ENCODE data around the gene RNF135. TPM values are rescaled to one million over a fixed set of nuclear protein-coding genes. Genes with fewer than 3 reads are reported as not detected.
"Not testable (repeated sequence)": the region's sequence is repeated elsewhere in the genome, so short reads cannot be mapped to it uniquely, and the experiment has no call there.

Gene RNF135
- total RNA-seq, 1 donor from 2014 or later: 11.1 TPM

- no peaks in the 10 kb centered on the region for H3K36me3 ChIP-seq (ENCODE audit: control insufficient read depth, insufficient read depth, low read length)
- no peaks in the 10 kb centered on the region for H3K27me3 ChIP-seq (ENCODE audit: control insufficient read depth, insufficient read depth, low read length)
- H3K4me3 ChIP-seq (ENCODE audit: low read depth, low read length): no peak overlapping the region
- no peak for TF ChIP-seq CTCF (IDR thresholded peaks at IDR 0.05; ENCODE audit: insufficient read depth, low read length, poor library complexity, severe bottlenecking)
- no peak for DNase-seq (ENCODE audit: low read depth)
These were observed 44.8 kb downstream of the RNF135 start for GRCh38 chr17:31015639-31016038.

- Histone ChIP-seq H3K36me3 (ENCODE audit: control insufficient read depth, insufficient read depth, low read length) (no peaks in the 10 kb centered on the region), H3K4me3 (ENCODE audit: low read depth, low read length) (no peak overlapping the region), H3K27me3 (ENCODE audit: control insufficient read depth, insufficient read depth, low read length) (no peaks in the 10 kb centered on the region)
- DNase-seq (ENCODE audit: low read depth): no peak
- TF ChIP-seq CTCF (IDR thresholded peaks at IDR 0.05; ENCODE audit: insufficient read depth, low read length, poor library complexity, severe bottlenecking): no peak
These were observed 48.2 kb downstream of the RNF135 start for GRCh38 chr17:31019004-31019403.

GRCh38 chr17:31023171-31023570 lies 52.3 kb downstream of the RNF135 start:
- not testable (repeated sequence) for H3K36me3 ChIP-seq (ENCODE audit: control insufficient read depth, insufficient read depth, low read length); DNase-seq (ENCODE audit: low read depth); H3K27me3 ChIP-seq (ENCODE audit: control insufficient read depth, insufficient read depth, low read length); H3K4me3 ChIP-seq (ENCODE audit: low read depth, low read length)

- Histone ChIP-seq H3K36me3 (ENCODE audit: control insufficient read depth, insufficient read depth, low read length) (no peaks in the 10 kb centered on the region), H3K4me3 (ENCODE audit: low read depth, low read length) (no peak overlapping the region), H3K27me3 (ENCODE audit: control insufficient read depth, insufficient read depth, low read length) (no peaks in the 10 kb centered on the region)
- TF ChIP-seq CTCF (IDR thresholded peaks at IDR 0.05; ENCODE audit: insufficient read depth, low read length, poor library complexity, severe bottlenecking): no peak
- DNase-seq (ENCODE audit: low read depth): no peak
These were observed 61.0 kb downstream of the RNF135 start for GRCh38 chr17:31031841-31032240.

GRCh38 chr17:31035611-31036010 lies 64.8 kb downstream of the RNF135 start:
- H3K4me3 ChIP-seq (ENCODE audit: low read depth, low read length); H3K36me3 ChIP-seq (ENCODE audit: control insufficient read depth, insufficient read depth, low read length); H3K27me3 ChIP-seq (ENCODE audit: control insufficient read depth, insufficient read depth, low read length); DNase-seq (ENCODE audit: low read depth): not testable (repeated sequence)

- DNase-seq (ENCODE audit: low read depth); H3K4me3 ChIP-seq (ENCODE audit: low read depth, low read length); H3K27me3 ChIP-seq (ENCODE audit: control insufficient read depth, insufficient read depth, low read length); H3K36me3 ChIP-seq (ENCODE audit: control insufficient read depth, insufficient read depth, low read length): not testable (repeated sequence)
These were observed 70.0 kb downstream of the RNF135 start for GRCh38 chr17:31040837-31041236.

GRCh38 chr17:31042378-31042777 lies 71.5 kb downstream of the RNF135 start:
- not testable (repeated sequence) for DNase-seq (ENCODE audit: low read depth); H3K4me3 ChIP-seq (ENCODE audit: low read depth, low read length); H3K27me3 ChIP-seq (ENCODE audit: control insufficient read depth, insufficient read depth, low read length); H3K36me3 ChIP-seq (ENCODE audit: control insufficient read depth, insufficient read depth, low read length)

- DNase-seq (ENCODE audit: low read depth); H3K4me3 ChIP-seq (ENCODE audit: low read depth, low read length); H3K36me3 ChIP-seq (ENCODE audit: control insufficient read depth, insufficient read depth, low read length); H3K27me3 ChIP-seq (ENCODE audit: control insufficient read depth, insufficient read depth, low read length): not testable (repeated sequence)
These were observed 76.1 kb downstream of the RNF135 start for GRCh38 chr17:31046856-31047425.

Data from kidney epithelial cell (primary cell).